B cell (primary cell): ENCODE results near the gene LDHAL6B.

Source experiments
- CTCF ChIP-seq: fragments of 200-600 bp; IDR thresholded peaks from one replicate; pipeline ENCODE4 v1.8.0; 2022; ENCODE audit warnings: antibody characterized with exemption, mild to moderate bottlenecking
- EZH2 ChIP-seq: IDR thresholded peaks from 2 replicates; pipeline ENCODE4 v1.6.1; 2012; ENCODE audit warnings: borderline replicate concordance, low read depth, mild to moderate bottlenecking, moderate library complexity, low read length; ENCODE audit not compliant: insufficient read depth, poor library complexity, severe bottlenecking

DNA sequence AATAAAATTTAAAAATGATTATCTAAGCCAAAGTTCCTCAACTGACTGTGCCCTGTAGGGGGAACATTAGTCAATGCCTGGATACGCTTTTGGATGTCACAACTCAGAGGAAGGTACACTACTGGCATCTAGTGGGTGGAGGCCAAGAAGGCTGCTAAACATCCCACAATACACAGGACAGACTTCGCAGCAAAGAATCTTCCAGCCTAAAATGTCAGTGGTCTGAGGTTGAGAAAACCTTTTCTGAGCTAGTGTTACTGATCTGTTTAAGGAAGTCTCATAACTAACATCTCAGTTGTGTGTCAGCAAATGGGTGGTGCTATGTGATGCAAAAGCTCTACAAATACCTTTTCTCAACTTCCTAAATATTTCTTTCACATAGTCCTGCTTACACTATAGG is 20.9 kb upstream of the LDHAL6B start:
- no peak for TF ChIP-seq CTCF
- no peak for TF ChIP-seq EZH2
